NCI-H1105 treated with DMSO at 0.1 percent for 48 hours (cell line): ENCODE results near the gene KCNMB2.
"Not testable (repeated sequence)": the region's sequence is repeated elsewhere in the genome, so short reads cannot be mapped to it uniquely, and the experiment has no call there.

Experiments used
- DNase-seq: peaks from one replicate; lab custom pipeline; 2025; lab: John Stamatoyannopoulos, UW

Gene KCNMB2

DNA sequence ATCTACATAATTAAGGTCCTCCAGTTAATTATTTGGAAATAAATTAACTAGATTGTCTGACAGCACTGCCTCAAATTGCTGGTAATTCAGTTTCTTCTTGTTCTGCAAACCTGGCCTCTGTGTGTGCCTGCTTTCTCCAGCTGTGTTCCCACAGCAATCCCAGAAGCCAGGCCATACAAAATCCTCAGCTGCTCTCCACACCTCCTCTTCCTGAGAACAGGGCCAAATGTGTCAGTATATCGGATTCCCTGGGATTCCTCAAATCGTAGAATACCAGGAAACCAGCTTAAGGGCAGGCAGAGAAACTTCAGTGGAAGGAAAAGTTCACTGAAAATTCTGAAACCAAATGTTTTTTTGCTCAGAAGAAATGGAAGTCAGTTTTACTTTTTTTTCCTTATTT is 273.9 kb downstream of the KCNMB2 start:
- peak; percentile 45 for DNase-seq

- DNase-seq: no peak
Observed at GRCh38 chr3:178822722-178823121, 286.5 kb downstream of the KCNMB2 start.

- no peak for DNase-seq
Observed at GRCh38 chr3:178823150-178823549, 286.9 kb downstream of the KCNMB2 start.

DNA sequence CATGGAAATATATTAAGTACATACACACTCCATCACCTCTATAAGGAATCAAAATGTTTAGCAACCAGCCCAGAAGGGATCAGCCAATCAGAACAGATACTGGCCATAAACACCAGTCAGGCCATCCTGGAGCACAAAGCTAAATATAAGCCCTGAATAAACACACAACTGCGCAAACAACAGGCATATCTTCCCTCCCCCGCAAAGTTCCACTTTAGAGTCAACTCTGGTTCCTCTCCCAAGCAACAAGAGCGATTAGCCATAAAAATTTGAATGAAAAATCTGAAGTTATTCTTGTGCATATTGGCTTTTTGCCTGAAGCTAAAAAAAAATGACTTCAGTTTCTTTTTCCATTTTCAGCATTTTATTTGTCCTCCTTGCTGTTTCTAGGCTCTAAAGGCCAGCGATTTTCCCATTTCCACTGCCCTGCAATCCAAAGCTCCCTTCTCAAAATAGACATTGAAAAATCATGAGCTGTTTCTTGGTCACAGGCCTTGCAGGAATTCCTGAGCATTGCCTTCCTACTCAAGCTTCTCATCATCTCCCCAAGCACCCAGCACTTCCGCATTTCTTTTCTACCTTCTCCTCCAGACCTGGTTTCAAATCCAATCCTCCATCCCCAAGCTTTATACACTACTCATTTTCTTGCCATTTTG is 287.5 kb downstream of the KCNMB2 start:
- no peak for DNase-seq

- DNase-seq: no peak
Observed at GRCh38 chr3:178826435-178827123, 290.3 kb downstream of the KCNMB2 start.

GRCh38 chr3:178827285-178827856 is 291.1 kb downstream of the KCNMB2 start:
- DNase-seq: no peak

GRCh38 chr3:178833695-178834094 is 297.5 kb downstream of the KCNMB2 start:
- no peak for DNase-seq

DNA sequence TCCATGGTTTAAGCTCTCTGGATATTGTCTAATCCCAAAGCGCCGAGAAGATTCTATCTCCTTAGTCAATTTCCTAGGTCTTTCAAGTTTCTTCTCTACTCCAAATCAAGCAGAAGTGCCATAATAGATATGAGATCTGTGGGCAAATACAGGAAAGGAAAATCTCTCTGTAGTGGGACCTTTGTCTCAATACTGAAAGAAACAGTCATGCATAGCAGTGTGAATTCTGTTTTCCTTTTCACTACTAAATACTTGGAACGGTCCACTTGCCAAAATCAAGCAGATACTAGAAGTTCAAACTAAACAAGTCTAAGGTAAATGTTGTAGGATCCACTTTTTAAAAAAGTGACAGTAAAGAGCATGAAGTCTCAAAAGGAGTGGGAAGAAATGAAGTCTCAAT is 298.8 kb downstream of the KCNMB2 start:
- DNase-seq: no peak

- no peak for DNase-seq
Observed at GRCh38 chr3:178837512-178837911, 301.3 kb downstream of the KCNMB2 start.

- no peak for DNase-seq
Observed at GRCh38 chr3:178840586-178840985, 304.4 kb downstream of the KCNMB2 start.

DNA sequence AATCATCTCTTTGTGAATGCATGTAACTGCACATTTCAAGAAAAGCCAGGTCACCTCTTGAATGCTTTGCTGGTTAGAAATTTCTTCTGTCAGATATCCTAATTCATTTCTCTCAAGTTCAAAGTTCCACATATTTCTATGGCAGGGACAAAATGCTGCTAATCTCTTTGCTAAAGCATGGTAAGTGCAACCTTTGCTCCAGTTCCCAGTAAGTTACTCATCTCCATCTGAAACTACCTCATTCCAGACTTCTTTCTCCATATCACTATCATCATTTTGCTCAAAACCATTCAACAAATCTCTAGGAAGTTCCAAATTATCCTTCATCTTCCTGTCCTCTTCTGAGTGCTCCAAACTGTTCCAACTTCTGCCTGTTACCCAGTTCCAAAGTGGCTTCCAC is 304.8 kb downstream of the KCNMB2 start:
- no peak for DNase-seq

GRCh38 chr3:178844916-178845315 is 308.7 kb downstream of the KCNMB2 start:
- DNase-seq: no peak

DNA sequence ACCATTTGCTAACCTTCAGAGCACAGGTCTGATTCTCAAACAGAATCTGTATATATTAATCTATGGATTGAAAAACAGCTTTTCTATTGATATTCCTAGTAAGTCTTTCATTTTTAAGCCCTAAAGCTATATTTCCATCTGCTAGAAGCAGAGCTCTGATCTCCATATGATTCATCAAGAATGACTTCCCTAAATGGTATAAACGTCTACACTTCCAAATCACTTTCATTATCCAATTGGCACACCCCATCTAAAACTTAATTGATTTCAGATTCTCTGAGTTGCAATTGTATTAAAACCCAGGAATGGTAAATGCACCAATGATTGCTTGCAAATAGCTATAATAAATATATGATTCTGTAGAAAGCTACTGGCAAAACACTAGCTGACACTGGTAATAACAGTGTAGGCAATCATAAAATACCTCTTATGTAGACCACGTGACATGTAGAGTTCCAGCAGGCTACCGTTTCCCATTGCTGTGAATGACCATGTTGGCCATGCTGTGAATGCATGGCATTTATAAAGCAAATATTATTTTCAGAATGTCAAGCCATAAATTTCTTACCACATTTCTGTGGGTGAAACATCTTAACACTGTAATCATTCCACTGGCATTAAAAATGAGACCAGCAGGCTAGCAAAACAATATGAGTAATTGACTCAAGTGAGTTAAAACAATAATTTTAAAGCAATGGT is 309.3 kb downstream of the KCNMB2 start:
- DNase-seq: no peak

DNA sequence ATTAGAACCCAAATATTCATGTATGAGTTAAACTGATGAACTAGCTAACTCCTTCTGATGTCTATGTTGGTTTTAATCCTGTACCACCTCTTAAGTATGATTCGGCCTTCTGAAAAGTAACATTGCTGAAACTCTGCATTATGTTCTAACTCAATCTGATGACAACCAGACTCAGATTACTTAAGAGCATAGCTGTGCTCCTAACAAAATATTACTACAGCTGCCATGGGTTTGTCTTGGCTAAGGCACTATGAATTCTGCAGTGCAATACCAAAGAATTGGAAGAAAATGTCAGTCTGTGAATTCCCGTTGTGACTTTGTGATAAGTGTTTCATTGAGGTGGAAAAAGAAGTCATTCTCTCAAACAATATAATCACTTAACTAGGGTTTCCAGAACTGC is 311.0 kb downstream of the KCNMB2 start:
- no peak for DNase-seq

DNA sequence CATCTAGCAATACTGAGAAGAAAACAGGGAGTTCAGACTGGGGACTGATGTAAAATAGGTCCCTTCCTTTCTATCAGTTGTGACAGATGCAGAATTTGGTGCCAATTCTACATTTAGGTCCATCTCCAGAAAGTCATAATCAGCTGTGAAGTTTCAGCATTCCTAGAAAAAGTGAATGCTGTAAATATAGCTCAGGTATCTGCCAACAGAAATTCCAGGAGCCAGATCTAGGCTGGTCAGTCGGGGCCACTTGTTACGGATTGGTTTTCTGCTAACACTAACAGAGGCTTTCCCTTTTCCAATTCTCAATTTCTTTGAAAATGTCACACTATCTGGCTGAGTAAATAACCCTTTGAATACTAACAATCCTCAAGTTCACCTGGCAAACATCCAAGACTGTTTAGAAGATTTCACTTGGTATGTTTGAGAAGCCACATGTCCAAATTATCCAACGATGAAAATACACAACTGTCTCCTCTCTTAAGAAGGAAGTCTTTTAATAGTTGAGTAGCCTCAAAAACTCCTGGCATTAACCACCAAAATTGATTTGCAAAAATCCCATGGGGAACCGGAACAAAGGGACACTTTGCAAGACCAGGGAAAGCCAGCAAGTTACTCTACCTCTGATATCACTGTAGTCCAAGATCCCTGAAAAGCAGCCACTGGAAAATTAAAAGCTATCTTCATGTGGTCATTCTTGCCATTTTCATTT is 313.1 kb downstream of the KCNMB2 start:
- DNase-seq: peak; percentile 69

GRCh38 chr3:178850450-178851190 is 314.4 kb downstream of the KCNMB2 start:
- DNase-seq: no peak

DNA sequence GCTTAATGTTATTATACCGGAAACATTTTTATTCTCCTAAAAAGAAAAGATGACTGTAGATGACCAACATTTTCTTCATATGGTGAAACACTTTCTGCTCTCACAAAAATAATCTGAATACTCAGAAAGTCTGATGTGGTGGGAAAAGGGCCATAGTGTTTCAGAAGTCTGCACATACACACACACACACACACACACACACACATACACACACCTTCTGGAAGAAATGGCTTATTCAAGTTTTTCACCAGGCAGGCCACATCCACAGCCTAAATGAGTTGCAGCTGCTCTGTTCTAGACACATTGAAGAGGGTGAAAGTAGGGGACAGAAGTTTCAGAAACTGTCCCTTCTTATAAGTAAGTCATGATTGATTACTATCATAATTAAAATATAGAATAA is 315.3 kb downstream of the KCNMB2 start:
- no peak for DNase-seq

DNA sequence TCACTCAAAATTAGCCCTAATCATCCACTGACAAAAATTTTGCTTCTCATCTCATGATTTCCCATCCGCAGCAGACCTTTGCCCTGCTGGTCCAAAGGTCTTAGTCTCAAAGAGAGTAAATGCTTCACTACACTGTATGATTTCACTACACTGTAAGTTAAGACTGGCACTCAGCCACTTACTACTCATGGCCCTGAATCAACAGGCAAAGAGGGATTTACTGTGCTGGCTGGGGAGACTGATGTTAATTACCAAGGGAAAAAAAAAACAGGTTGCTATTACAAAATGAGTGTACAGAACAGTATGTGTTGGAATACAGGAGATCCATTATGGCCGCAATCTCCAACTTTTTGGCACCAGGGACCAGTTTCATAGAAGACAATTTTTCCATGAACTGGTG is 320.6 kb downstream of the KCNMB2 start:
- peak; percentile 40 for DNase-seq

- no peak for DNase-seq
Observed at GRCh38 chr3:178859386-178859785, 323.1 kb downstream of the KCNMB2 start.

DNA sequence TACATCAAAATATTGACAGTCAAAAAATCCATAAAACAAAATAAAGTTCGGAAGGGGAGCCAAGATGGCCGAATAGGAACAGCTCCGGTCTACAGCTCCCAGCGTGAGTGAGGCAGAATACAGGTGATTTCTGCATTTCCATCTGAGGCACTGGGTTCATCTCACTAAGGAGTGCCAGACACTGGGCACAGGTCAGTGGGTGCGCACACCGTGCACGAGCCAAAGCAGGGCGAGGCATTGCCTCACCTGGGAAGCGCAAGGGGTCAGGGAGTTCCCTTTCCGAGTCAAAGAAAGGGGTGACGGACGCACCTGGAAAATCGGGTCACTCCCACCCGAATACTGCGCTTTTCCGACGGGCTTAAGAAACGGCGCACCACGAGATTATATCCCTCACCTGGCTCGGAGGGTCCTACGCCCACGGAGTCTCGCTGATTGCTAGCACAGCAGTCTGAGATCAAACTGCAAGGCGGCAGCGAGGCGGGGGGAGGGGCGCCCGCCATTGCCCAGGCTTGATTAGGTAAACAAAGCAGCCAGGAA is 323.7 kb downstream of the KCNMB2 start:
- DNase-seq: not testable (repeated sequence)

DNA sequence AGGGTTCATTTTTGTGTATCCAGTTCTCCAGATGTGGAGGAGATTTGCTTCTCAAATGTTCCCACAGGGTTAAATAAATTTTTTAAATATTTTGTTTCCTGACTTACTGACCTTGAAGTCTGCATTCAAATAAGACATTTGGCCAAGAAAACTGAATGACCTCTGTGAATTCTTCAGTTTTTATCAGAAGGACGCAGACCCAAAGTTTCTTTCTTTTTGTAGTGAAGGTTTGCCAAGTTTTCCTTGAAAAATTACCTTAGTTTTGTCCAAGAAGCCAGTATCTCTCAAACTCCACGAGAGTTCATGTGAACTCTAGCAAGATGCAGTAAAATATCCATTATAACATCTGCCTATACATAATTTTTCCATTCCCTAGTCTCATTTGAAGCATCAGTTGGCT is 332.4 kb downstream of the KCNMB2 start:
- DNase-seq: no peak
